ENCODE data around the gene UBR7.

Gene UBR7

DNA sequence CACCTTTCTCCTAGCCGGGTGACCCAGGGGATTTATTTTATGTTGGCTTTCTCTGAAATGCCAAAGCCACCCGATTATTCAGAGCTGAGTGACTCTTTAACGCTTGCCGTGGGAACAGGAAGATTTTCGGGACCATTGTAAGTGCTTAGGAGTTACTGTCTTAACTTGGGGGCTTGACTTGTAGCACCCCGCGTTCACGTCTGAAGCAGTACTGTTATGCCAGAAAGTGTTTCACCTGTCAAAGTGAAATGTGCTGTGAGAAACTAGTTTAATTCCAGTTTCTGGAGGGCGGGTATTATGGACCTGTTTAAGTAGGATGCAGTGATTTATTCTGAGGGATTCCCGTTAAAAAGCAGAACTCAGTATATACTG is 21.7 kb upstream of the UBR7 start:
- H3K4me3 ChIP-seq (ENCODE audit: low read length, poor library complexity, severe bottlenecking), result peak overlapping the region; percentile 83
- peaks cover 37% of the 10 kb centered on the region for H3K79me2 ChIP-seq (ENCODE audit: insufficient read depth, low read length)

DNA sequence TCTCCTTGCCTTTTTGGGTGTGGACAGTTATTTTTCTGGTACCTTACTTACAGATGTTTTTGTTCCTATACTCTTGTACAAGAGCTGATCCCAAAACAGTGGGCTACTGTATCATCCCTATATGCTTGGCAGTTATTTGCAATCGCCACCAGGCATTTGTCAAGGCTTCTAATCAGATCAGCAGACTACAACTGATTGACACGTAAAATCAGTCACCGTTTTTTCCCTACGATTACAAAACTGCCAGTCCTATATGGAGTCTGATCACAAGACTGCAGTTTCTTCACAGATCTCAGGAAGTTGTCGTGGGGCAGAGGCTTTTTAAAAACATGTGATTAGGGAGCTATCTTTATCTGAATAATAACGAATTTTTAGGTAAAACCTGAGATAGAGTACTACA is 20.6 kb upstream of the UBR7 start:
- peaks cover 20% of the 10 kb centered on the region for H4K20me1 ChIP-seq (ENCODE audit: insufficient read depth, low read length, poor library complexity, severe bottlenecking)
- no peaks in the 10 kb centered on the region for H3K9me2 ChIP-seq (replicated peaks; ENCODE audit: low read depth, low read length)
- no peaks in the 10 kb centered on the region for H3K27me3 ChIP-seq (ENCODE audit: insufficient read depth, low read length, poor library complexity, severe bottlenecking)
- H2AFZ ChIP-seq (ENCODE audit: low read length), result no peak overlapping the region
- H3K36me3 ChIP-seq (ENCODE audit: insufficient read depth, low read length), result no peaks in the 10 kb centered on the region
- peaks cover 37% of the 10 kb centered on the region for H3K79me2 ChIP-seq (ENCODE audit: insufficient read depth, low read length)
- H3K4me1 ChIP-seq (ENCODE audit: insufficient read depth, low read length, poor library complexity, severe bottlenecking), result peaks cover 24% of the 10 kb centered on the region
- peak overlapping the region; percentile 31 for H3K4me3 ChIP-seq (ENCODE audit: low read length, poor library complexity, severe bottlenecking)
- peak overlapping the region; percentile 76 for H3K9ac ChIP-seq (ENCODE audit: low read depth, low read length, poor library complexity, severe bottlenecking)
- peaks cover 6% of the 10 kb centered on the region; the same call in 1 of the 2 replicates for H3F3A ChIP-seq (ENCODE audit: low read depth)
- H3K9me3 ChIP-seq (ENCODE audit: insufficient read depth, low read depth, low read length), result no peaks in the 10 kb centered on the region
- H3K4me2 ChIP-seq (ENCODE audit: low read depth, low read length, poor library complexity, severe bottlenecking), result peak overlapping the region; percentile 79
- TF ChIP-seq EZH2phosphoT487 (IDR thresholded peaks at IDR 0.05; ENCODE audit: borderline replicate concordance), result no peak
- TF ChIP-seq, protein P1, sequence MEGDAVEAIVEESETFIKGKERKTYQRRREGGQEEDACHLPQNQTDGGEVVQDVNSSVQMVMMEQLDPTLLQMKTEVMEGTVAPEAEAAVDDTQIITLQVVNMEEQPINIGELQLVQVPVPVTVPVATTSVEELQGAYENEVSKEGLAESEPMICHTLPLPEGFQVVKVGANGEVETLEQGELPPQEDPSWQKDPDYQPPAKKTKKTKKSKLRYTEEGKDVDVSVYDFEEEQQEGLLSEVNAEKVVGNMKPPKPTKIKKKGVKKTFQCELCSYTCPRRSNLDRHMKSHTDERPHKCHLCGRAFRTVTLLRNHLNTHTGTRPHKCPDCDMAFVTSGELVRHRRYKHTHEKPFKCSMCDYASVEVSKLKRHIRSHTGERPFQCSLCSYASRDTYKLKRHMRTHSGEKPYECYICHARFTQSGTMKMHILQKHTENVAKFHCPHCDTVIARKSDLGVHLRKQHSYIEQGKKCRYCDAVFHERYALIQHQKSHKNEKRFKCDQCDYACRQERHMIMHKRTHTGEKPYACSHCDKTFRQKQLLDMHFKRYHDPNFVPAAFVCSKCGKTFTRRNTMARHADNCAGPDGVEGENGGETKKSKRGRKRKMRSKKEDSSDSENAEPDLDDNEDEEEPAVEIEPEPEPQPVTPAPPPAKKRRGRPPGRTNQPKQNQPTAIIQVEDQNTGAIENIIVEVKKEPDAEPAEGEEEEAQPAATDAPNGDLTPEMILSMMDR (conservative IDR thresholded peaks at IDR 0.05; ENCODE audit: low read length), result no peak

More for the DNA sequence above, 21.7 kb upstream of the UBR7 start:
- peak overlapping the region; percentile 76 for H2AFZ ChIP-seq (ENCODE audit: low read length)
- TF ChIP-seq, protein P1 (conservative IDR thresholded peaks at IDR 0.05; ENCODE audit: low read length), result no peak
- no peak for TF ChIP-seq EZH2phosphoT487 (IDR thresholded peaks at IDR 0.05; ENCODE audit: borderline replicate concordance)
- peak overlapping the region; percentile 76 for H3K9ac ChIP-seq (ENCODE audit: low read depth, low read length, poor library complexity, severe bottlenecking)
- peaks cover 24% of the 10 kb centered on the region for H3K4me1 ChIP-seq (ENCODE audit: insufficient read depth, low read length, poor library complexity, severe bottlenecking)
- H3K36me3 ChIP-seq (ENCODE audit: insufficient read depth, low read length), result no peaks in the 10 kb centered on the region
- H3K27me3 ChIP-seq (ENCODE audit: insufficient read depth, low read length, poor library complexity, severe bottlenecking), result no peaks in the 10 kb centered on the region
- H3K4me2 ChIP-seq (ENCODE audit: low read depth, low read length, poor library complexity, severe bottlenecking), result peak overlapping the region; percentile 79
- H3F3A ChIP-seq (ENCODE audit: low read depth), result peaks cover 6% of the 10 kb centered on the region; the same call in 1 of the 2 replicates
- no peaks in the 10 kb centered on the region for H3K9me3 ChIP-seq (ENCODE audit: insufficient read depth, low read depth, low read length)
- H4K20me1 ChIP-seq (ENCODE audit: insufficient read depth, low read length, poor library complexity, severe bottlenecking), result peaks cover 20% of the 10 kb centered on the region
- H3K9me2 ChIP-seq (replicated peaks; ENCODE audit: low read depth, low read length), result no peaks in the 10 kb centered on the region

DNA sequence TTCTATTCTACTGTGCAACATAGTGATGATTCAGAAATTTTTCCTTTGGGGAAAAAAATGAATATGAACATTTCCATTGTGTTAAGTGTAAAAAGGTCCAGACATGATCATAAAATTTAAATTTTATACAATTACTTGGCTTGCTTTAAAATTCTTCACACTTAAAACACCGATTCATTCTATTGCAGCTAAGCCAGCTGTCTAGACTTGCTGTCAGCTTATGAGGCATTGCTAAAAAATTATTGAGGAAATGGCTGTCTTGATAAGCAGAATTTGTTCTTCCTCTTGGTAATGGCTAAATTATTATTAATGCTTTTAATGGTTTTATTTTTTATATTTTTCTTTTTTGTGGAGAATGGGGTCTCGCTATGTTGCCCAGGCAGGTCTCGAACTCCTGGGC is 20.1 kb upstream of the UBR7 start:
- Histone ChIP-seq H3K27me3 (ENCODE audit: insufficient read depth, low read length, poor library complexity, severe bottlenecking) (no peaks in the 10 kb centered on the region), H3K9me2 (replicated peaks; ENCODE audit: low read depth, low read length) (no peaks in the 10 kb centered on the region), H2AFZ (ENCODE audit: low read length) (no peak overlapping the region), H3K9me3 (ENCODE audit: insufficient read depth, low read depth, low read length) (no peaks in the 10 kb centered on the region), H3F3A (ENCODE audit: low read depth) (peaks cover 6% of the 10 kb centered on the region; the same call in 1 of the 2 replicates), H3K4me3 (ENCODE audit: low read length, poor library complexity, severe bottlenecking) (no peak overlapping the region), H3K79me2 (ENCODE audit: insufficient read depth, low read length) (peaks cover 34% of the 10 kb centered on the region), H3K4me2 (ENCODE audit: low read depth, low read length, poor library complexity, severe bottlenecking) (peak overlapping the region; percentile 79), H3K9ac (ENCODE audit: low read depth, low read length, poor library complexity, severe bottlenecking) (peak overlapping the region; percentile 76), H3K4me1 (ENCODE audit: insufficient read depth, low read length, poor library complexity, severe bottlenecking) (peaks cover 24% of the 10 kb centered on the region), H3K36me3 (ENCODE audit: insufficient read depth, low read length) (no peaks in the 10 kb centered on the region), H4K20me1 (ENCODE audit: insufficient read depth, low read length, poor library complexity, severe bottlenecking) (peaks cover 20% of the 10 kb centered on the region)
- TF ChIP-seq, protein P1 (conservative IDR thresholded peaks at IDR 0.05; ENCODE audit: low read length), result no peak
- TF ChIP-seq EZH2phosphoT487 (IDR thresholded peaks at IDR 0.05; ENCODE audit: borderline replicate concordance), result no peak
